ENCODE data around the gene CCDC196.

Gene CCDC196

DNA sequence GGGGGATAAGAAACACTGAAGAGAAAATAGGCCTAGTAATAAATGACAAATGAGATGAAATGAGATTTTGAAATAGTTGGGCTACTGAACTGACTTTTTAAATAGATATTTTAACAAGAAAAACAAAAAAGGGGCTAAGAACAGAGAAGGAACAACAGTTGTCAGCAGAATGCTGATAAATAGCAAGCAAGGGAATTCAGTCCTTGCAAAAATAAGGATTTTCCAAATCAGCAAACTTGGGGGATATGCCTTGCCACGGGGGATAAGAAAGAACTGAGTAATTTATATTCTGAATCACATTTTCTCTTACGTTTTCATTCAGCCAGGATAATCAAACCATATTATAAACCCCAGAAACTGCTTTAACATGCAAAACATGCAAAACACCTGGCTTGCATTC is 12.9 kb upstream of the CCDC196 start:
- H3K36me3 ChIP-seq (ENCODE audit: control insufficient read depth, insufficient read depth, low read length) = no peaks in the 10 kb centered on the region
- peaks cover 4% of the 10 kb centered on the region for H3K4me1 ChIP-seq (ENCODE audit: control insufficient read depth, insufficient read depth, low read length)
- no peaks in the 10 kb centered on the region for H3K27me3 ChIP-seq (ENCODE audit: control insufficient read depth, insufficient read depth, low read length)
- H3K9ac ChIP-seq (ENCODE audit: low read length) = no peak overlapping the region
- no peaks in the 10 kb centered on the region for H3K9me3 ChIP-seq (ENCODE audit: control insufficient read depth, low read length)
- H3K4me3 ChIP-seq (ENCODE audit: low read length) = no peak overlapping the region

DNA sequence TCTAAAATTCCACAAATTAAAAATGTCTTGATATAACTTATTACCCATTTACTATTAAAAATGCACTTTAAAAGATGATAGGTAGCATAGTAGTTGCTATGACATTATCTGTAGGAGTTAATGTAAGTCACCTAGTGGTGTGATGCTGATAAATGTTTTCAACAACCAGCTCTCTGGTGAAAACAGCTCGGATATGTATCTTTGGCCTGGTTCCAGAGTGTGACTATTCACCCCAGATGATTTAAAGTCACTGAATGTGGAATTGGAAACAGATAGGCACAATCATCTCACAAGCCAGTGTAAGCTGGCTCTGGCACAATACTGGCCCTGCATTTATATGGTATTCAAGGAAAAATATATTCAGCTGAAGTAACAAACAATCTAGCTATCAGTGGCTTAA is 9.2 kb upstream of the CCDC196 start:
- Histone ChIP-seq H3K9ac (ENCODE audit: low read length) (no peak overlapping the region), H3K9me3 (ENCODE audit: control insufficient read depth, low read length) (no peaks in the 10 kb centered on the region)

DNA sequence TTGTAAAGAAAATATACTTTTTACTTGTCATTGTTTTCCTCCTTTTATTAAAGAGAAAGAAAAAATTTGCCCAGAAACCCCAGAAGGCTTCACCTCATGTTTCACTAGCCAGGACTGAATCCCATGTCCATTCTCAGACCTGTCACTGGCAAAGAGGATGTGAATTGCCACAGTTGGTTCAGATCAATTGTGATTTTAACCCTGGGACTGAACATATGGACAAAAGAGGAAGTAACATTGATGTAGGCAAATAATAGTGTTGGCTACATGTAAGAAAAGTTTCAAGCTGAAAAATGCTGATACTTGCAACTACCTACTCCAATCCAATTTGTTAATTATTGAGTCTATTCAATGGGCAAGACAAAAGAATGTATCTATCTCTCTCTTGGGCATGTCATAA is 8.6 kb upstream of the CCDC196 start:
- no peaks in the 10 kb centered on the region for H3K9me3 ChIP-seq (ENCODE audit: control insufficient read depth, low read length)
- no peak overlapping the region for H3K9ac ChIP-seq (ENCODE audit: low read length)
- no peaks in the 10 kb centered on the region for H3K27me3 ChIP-seq (ENCODE audit: control insufficient read depth, insufficient read depth, low read length)
- no peaks in the 10 kb centered on the region for H3K4me1 ChIP-seq (ENCODE audit: control insufficient read depth, insufficient read depth, low read length)
- H3K36me3 ChIP-seq (ENCODE audit: control insufficient read depth, insufficient read depth, low read length) = no peaks in the 10 kb centered on the region
- H3K4me3 ChIP-seq (ENCODE audit: low read length) = no peak overlapping the region

More for the DNA sequence above, 9.2 kb upstream of the CCDC196 start:
- H3K27me3 ChIP-seq (ENCODE audit: control insufficient read depth, insufficient read depth, low read length) = no peaks in the 10 kb centered on the region
- peaks cover 4% of the 10 kb centered on the region for H3K4me1 ChIP-seq (ENCODE audit: control insufficient read depth, insufficient read depth, low read length)
- no peaks in the 10 kb centered on the region for H3K36me3 ChIP-seq (ENCODE audit: control insufficient read depth, insufficient read depth, low read length)
- H3K4me3 ChIP-seq (ENCODE audit: low read length) = no peak overlapping the region

DNA sequence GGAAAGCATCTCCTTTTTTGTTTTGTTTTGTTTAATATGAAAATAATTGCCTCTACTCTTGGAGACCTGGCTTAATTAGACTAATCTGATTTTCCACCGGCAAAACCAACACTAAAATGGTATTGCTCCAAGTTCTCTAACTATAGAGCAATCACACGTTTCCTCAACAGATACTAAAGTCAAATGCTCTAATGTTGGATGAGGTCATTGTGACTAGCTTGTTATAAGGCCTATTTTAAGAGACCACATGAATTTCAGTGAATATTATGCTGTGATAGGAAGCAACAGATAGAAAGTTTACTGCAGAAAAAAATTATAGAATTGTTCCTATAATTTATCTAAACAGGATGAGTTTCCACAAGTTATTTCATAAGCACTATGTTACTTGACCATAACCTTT is 3.3 kb upstream of the CCDC196 start:
- Histone ChIP-seq H3K4me1 (ENCODE audit: control insufficient read depth, insufficient read depth, low read length) (no peaks in the 10 kb centered on the region), H3K36me3 (ENCODE audit: control insufficient read depth, insufficient read depth, low read length) (no peaks in the 10 kb centered on the region), H3K27me3 (ENCODE audit: control insufficient read depth, insufficient read depth, low read length) (no peaks in the 10 kb centered on the region), H3K9ac (ENCODE audit: low read length) (no peak overlapping the region), H3K4me3 (ENCODE audit: low read length) (no peak overlapping the region), H3K9me3 (ENCODE audit: control insufficient read depth, low read length) (no peaks in the 10 kb centered on the region)

DNA sequence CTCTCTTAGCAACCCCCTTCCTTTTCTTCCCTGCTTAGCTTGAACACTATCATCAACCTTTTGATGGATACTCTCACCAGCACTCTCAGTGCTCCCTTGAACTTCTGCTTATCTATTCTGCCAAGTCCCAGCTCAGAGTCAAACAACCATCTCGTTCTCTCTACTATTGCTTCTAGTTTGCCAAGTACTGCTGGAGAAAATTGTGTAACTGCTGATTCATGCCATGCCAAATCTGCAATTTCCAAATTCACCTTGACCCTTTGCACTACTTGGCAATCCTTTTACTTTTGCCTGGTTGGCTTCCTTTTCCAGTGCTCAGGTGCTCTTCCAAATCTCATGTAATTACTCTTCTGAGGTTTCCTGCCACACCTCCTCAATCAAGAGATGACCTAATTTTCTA is 2.8 kb upstream of the CCDC196 start:
- Histone ChIP-seq H3K4me3 (ENCODE audit: low read length) (no peak overlapping the region), H3K9ac (ENCODE audit: low read length) (no peak overlapping the region), H3K36me3 (ENCODE audit: control insufficient read depth, insufficient read depth, low read length) (no peaks in the 10 kb centered on the region), H3K27me3 (ENCODE audit: control insufficient read depth, insufficient read depth, low read length) (no peaks in the 10 kb centered on the region), H3K4me1 (ENCODE audit: control insufficient read depth, insufficient read depth, low read length) (no peaks in the 10 kb centered on the region), H3K9me3 (ENCODE audit: control insufficient read depth, low read length) (no peaks in the 10 kb centered on the region)

DNA sequence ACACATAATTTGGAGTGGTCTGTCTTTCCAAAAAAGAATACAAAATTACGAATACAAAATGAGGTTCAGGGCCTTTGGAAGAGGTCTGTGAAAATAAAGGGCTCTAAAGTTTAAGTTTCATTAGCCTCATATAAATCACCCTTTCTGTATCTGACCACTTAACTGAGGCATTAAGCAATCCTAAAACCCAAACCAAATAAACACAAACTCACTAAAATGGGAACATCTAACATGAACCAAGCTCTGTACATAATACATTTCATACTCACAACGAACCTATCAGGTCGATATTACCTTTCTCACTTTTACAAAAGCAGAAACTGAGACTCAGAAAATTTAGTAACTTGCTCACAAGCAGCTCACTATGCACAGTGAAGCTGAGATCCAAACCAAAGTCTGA is 1.1 kb upstream of the CCDC196 start:
- H3K36me3 ChIP-seq (ENCODE audit: control insufficient read depth, insufficient read depth, low read length) = no peaks in the 10 kb centered on the region
- H3K9ac ChIP-seq (ENCODE audit: low read length) = no peak overlapping the region
- H3K4me3 ChIP-seq (ENCODE audit: low read length) = no peak overlapping the region
- no peaks in the 10 kb centered on the region for H3K27me3 ChIP-seq (ENCODE audit: control insufficient read depth, insufficient read depth, low read length)
- no peaks in the 10 kb centered on the region for H3K4me1 ChIP-seq (ENCODE audit: control insufficient read depth, insufficient read depth, low read length)
- H3K9me3 ChIP-seq (ENCODE audit: control insufficient read depth, low read length) = no peaks in the 10 kb centered on the region

DNA sequence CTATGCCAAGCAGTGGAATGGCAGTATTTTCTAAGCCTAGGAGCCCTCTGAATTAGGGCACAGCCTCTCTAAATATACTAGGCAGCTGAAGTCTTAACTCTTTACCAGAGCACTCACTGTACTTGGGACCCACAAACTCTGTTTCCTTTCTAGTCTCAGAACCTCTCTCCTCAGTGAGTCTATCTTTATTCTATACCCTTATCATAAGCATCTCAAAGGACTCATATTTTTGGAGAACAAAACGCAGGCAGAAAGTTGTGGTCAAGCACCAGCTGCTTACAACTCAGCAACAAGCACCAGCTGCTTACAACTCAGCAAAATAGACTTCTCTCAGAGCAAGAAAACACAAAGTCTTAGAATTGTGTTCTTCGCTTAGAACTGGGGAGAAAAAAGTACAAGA is 993 bp downstream of the CCDC196 start:
- H3K9ac ChIP-seq (ENCODE audit: low read length) = no peak overlapping the region
- H3K27me3 ChIP-seq (ENCODE audit: control insufficient read depth, insufficient read depth, low read length) = no peaks in the 10 kb centered on the region
- no peak overlapping the region for H3K4me3 ChIP-seq (ENCODE audit: low read length)
- H3K36me3 ChIP-seq (ENCODE audit: control insufficient read depth, insufficient read depth, low read length) = no peaks in the 10 kb centered on the region
- H3K9me3 ChIP-seq (ENCODE audit: control insufficient read depth, low read length) = no peaks in the 10 kb centered on the region
- no peaks in the 10 kb centered on the region for H3K4me1 ChIP-seq (ENCODE audit: control insufficient read depth, insufficient read depth, low read length)

DNA sequence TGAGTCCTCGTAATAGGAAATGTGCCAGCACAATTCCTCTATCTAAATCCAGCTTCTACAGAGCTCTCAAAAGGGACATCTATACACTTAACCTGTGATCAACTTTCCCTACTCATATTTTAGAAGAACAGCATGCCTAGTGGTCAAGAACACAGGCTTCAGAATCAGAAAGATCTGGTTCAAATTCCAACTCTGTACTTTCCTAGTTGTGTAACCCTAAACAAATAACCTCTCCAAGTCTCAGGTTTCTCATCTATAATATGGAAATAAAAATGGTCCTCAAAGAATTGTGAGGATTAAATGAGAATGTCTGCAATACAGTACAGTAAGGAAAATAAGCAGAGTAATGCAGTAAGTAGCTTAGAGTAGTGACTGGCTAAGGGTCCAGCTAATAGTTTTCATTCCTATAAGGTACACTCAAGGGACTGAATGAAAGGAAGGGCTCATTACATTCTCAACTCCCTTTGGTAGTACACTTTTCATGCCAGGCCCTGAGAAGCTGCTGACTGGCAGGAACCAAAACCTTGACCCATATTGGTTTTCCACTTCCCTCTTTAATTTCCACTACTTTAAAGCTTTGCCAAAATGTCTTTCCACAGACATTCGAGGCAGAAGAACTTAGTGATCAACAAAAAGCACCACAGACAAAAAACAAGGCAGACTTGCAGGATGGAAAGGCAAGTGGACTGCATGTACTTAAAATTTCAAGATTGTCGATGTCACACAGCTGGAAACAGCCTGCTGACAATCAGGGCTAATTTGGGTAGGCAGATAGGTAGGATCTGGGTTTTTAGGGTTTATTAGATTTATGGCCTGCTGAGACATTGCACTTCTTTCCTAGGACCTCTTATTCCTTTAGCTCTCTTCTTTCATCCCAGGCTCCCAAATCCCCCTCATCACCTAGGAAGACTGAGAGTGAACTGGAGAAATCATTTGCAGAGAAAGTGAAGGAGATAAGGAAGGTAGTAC is 4.3 kb downstream of the CCDC196 start:
- H3K36me3 ChIP-seq (ENCODE audit: control insufficient read depth, insufficient read depth, low read length) = no peaks in the 10 kb centered on the region
- H3K27me3 ChIP-seq (ENCODE audit: control insufficient read depth, insufficient read depth, low read length) = no peaks in the 10 kb centered on the region
- H3K9ac ChIP-seq (ENCODE audit: low read length) = no peak overlapping the region
- H3K4me1 ChIP-seq (ENCODE audit: control insufficient read depth, insufficient read depth, low read length) = no peaks in the 10 kb centered on the region
- no peak overlapping the region for H3K4me3 ChIP-seq (ENCODE audit: low read length)
- no peaks in the 10 kb centered on the region for H3K9me3 ChIP-seq (ENCODE audit: control insufficient read depth, low read length)

DNA sequence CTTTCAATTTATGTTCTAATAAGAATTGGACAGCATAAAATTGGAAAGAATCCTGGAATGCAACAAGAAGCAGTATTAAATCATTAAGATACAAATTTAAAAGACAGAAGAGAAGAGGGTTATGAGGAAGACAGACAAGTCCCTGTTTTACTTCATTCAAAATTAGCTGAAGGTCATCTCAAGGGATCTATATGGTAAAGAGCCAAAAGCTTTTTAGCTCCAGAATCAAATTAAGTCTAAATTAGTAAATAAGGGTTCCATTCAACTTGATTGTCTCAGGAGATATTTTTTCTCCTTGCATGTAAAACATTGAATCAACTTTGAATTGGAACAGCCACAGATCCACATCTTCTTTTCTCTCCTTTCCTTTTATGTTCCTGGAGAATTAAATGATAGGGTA is 7.6 kb downstream of the CCDC196 start:
- no peaks in the 10 kb centered on the region for H3K27me3 ChIP-seq (ENCODE audit: control insufficient read depth, insufficient read depth, low read length)
- no peaks in the 10 kb centered on the region for H3K4me1 ChIP-seq (ENCODE audit: control insufficient read depth, insufficient read depth, low read length)
- H3K9me3 ChIP-seq (ENCODE audit: control insufficient read depth, low read length) = no peaks in the 10 kb centered on the region
- no peak overlapping the region for H3K9ac ChIP-seq (ENCODE audit: low read length)
- H3K4me3 ChIP-seq (ENCODE audit: low read length) = no peak overlapping the region
- no peaks in the 10 kb centered on the region for H3K36me3 ChIP-seq (ENCODE audit: control insufficient read depth, insufficient read depth, low read length)

DNA sequence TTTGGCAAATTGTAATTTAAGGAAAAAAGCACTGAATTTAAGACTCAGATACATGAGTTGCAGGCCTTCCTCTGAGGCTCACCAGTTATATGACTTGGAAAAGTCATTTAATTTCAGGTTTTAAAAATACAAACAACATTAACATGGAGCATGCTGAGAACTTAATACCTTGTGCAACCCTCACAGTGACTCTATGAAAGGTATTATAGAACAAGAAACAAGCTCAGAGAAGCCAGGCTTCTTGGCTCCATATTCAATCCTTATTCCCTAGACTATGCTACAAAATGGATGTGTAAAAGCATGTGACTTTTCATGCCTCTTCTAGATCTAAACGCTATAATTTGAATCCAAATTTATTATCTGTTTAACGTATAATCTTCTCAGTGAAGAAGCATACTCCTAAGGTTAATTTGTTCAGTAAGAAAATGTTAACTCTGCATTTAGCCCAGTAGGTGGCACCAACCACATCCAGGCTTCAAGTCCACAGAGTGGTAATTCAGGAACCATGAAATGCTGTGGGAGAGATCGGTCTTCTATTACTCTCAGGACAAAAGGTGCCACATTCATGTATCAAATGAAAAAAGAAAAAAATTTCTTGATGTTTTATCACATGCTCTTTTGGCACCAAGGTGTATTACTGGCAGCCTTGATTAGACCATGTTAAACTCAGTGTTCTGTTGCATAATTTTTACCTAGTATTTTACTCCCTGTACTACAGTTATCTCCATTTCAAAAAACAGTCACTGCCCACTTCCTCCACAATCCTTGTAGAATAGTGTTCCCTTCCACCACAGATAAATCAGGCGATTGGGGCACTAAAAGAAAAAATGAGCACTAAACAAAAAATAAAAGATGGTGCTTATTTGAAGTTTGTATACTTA is 9.3 kb downstream of the CCDC196 start:
- no peak overlapping the region for H3K9ac ChIP-seq (ENCODE audit: low read length)
- no peak overlapping the region for H3K4me3 ChIP-seq (ENCODE audit: low read length)
- H3K36me3 ChIP-seq (ENCODE audit: control insufficient read depth, insufficient read depth, low read length) = no peaks in the 10 kb centered on the region
- no peaks in the 10 kb centered on the region for H3K9me3 ChIP-seq (ENCODE audit: control insufficient read depth, low read length)
- H3K4me1 ChIP-seq (ENCODE audit: control insufficient read depth, insufficient read depth, low read length) = no peaks in the 10 kb centered on the region
- H3K27me3 ChIP-seq (ENCODE audit: control insufficient read depth, insufficient read depth, low read length) = no peaks in the 10 kb centered on the region

DNA sequence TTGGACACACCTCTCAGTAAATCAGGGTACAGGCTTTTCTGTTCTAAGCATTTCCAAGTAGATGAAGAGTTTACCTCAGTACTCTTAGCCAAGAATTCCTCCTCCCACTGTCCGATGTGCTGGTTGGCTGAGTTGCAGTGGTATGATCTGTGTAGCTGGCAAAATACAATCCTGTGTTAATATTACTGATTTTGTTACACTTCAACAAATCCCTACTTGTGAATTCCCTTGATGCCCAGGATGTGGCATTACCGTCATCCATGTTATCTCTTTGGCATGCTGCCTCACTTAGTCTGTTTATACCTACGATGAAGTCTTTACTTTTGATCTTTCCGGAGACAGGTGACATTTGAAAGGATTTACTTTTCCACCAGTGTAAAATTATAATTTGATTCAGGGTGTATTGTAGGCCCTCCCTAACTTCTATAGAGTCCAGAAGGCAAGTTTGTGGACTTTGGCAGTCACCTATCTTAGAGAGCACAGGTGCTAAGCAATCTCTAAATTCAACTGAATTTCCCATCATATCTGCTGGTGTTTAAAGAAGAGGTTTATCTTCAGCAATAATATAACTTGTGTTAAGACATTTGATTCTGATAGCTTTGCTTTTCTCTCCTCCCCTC is 10.1 kb downstream of the CCDC196 start:
- H3K4me3 ChIP-seq (ENCODE audit: low read length) = no peak overlapping the region
- H3K4me1 ChIP-seq (ENCODE audit: control insufficient read depth, insufficient read depth, low read length) = no peaks in the 10 kb centered on the region
- no peaks in the 10 kb centered on the region for H3K9me3 ChIP-seq (ENCODE audit: control insufficient read depth, low read length)
- no peaks in the 10 kb centered on the region for H3K27me3 ChIP-seq (ENCODE audit: control insufficient read depth, insufficient read depth, low read length)
- H3K36me3 ChIP-seq (ENCODE audit: control insufficient read depth, insufficient read depth, low read length) = no peaks in the 10 kb centered on the region
- no peak overlapping the region for H3K9ac ChIP-seq (ENCODE audit: low read length)

DNA sequence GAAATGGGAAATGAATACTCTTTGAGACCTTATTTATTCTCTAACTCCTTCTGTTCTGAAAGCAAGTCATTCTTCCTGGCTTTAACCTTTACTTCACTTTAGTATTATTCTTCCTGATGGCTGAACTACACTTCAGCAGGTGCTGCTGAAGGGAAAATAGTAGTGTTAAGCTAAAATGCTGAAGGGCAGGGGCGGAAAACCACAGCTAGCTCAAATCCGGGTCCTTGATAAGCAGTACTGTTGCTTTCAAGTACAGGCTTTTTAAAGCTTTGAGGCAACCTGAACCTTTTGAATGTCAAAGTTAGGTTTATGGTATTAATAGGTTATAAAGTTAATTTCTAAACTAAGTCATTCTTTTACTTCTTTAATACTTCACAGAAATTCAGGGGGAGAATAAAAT is 10.7 kb downstream of the CCDC196 start:
- Histone ChIP-seq H3K27me3 (ENCODE audit: control insufficient read depth, insufficient read depth, low read length) (no peaks in the 10 kb centered on the region), H3K36me3 (ENCODE audit: control insufficient read depth, insufficient read depth, low read length) (no peaks in the 10 kb centered on the region), H3K9me3 (ENCODE audit: control insufficient read depth, low read length) (no peaks in the 10 kb centered on the region), H3K9ac (ENCODE audit: low read length) (no peak overlapping the region), H3K4me3 (ENCODE audit: low read length) (no peak overlapping the region), H3K4me1 (ENCODE audit: control insufficient read depth, insufficient read depth, low read length) (no peaks in the 10 kb centered on the region)
